GM23338 (cell line): ENCODE data around the gene LRRN4CL. TPM values are rescaled to one million over a fixed set of nuclear protein-coding genes. Genes with fewer than 3 reads are reported as not detected.
A peak's percentile ranks its signal among the peaks of the same experiment; 100 is the strongest.

Experiments used
- ATAC-seq: fragments of 200-7000 bp; cut with Tn5 transposase; 3 replicates; pipeline ENCODE4 v1.9.1; 2020
- DNase-seq: peaks from one replicate; pipeline ENCODE4 v3.0.0-alpha.2; 2015; ENCODE audit warnings: low spot score
- H2AFZ ChIP-seq: fragments of 200-600 bp; sonication (generic); 2 replicates; pipeline ENCODE4 v1.8.0; 2016; ENCODE audit warnings: antibody characterized with exemption, mild to moderate bottlenecking, moderate library complexity
- H3F3A ChIP-seq: fragments of 200-600 bp; sonication (generic); replicated peaks from 2 replicates; pipeline ENCODE4 v1.8.0; 2017; ENCODE audit warnings: antibody characterized with exemption, mixed run types, low read depth
- H3K27ac ChIP-seq: fragments of 200-600 bp; sonication (generic); 2 replicates; pipeline ENCODE4 v1.6.1; 2016; ENCODE audit warnings: low read depth
- H3K27me3 ChIP-seq: fragments of 200-600 bp; sonication (generic); 2 replicates; pipeline ENCODE4 v1.8.0; 2016; ENCODE audit warnings: mild to moderate bottlenecking, mixed run types, moderate library complexity; ENCODE audit not compliant: insufficient read depth
- H3K36me3 ChIP-seq: fragments of 200-600 bp; sonication (generic); 2 replicates; pipeline ENCODE4 v1.8.0; 2016; ENCODE audit warnings: mild to moderate bottlenecking; ENCODE audit not compliant: insufficient read depth
- H3K4me1 ChIP-seq: fragments of 200-600 bp; sonication (generic); 2 replicates; pipeline ENCODE4 v1.8.0; 2016; ENCODE audit warnings: mild to moderate bottlenecking, moderate library complexity; ENCODE audit not compliant: insufficient read depth
- H3K4me2 ChIP-seq: fragments of 200-600 bp; sonication (generic); 2 replicates; pipeline ENCODE4 v1.7.1; 2017; ENCODE audit warnings: mixed run types
- H3K4me3 ChIP-seq: fragments of 200-600 bp; sonication (generic); 2 replicates; pipeline ENCODE4 v1.6.1; 2016; ENCODE audit warnings: mixed run types
- H3K79me2 ChIP-seq: fragments of 200-600 bp; sonication (generic); replicated peaks from 2 replicates; pipeline ENCODE4 v1.8.0; 2017; ENCODE audit warnings: mild to moderate bottlenecking; ENCODE audit not compliant: insufficient read depth
- H3K9me2 ChIP-seq: fragments of 200-600 bp; sonication (generic); 2 replicates; pipeline ENCODE4 v1.8.0; 2017; ENCODE audit not compliant: insufficient read depth
- H4K20me1 ChIP-seq: fragments of 200-600 bp; sonication (generic); replicated peaks from 2 replicates; pipeline ENCODE4 v1.8.0; 2017; ENCODE audit warnings: mild to moderate bottlenecking; ENCODE audit not compliant: insufficient read depth
- H3K27ac Mint-ChIP-seq: 2 replicates; pipeline ENCODE4 v1.8.0; 2020; ENCODE audit warnings: inconsistent platforms, mild to moderate bottlenecking, moderate library complexity, mixed read lengths
- H3K27me3 Mint-ChIP-seq: 3 replicates; pipeline ENCODE4 v1.8.0; 2022; ENCODE audit warnings: low read depth, mild to moderate bottlenecking, moderate library complexity, mixed read lengths, inconsistent platforms; ENCODE audit not compliant: insufficient read depth, poor library complexity
- H3K36me3 Mint-ChIP-seq: 3 replicates; pipeline ENCODE4 v1.8.0; 2021; ENCODE audit warnings: low read depth, mild to moderate bottlenecking, inconsistent platforms, moderate library complexity, mixed read lengths
- H3K4me1 Mint-ChIP-seq: 3 replicates; pipeline ENCODE4 v1.8.0; 2020; ENCODE audit warnings: mild to moderate bottlenecking, inconsistent platforms, mixed read lengths
- H3K4me3 Mint-ChIP-seq: 3 replicates; pipeline ENCODE4 v1.8.0; 2021; ENCODE audit warnings: moderate library complexity, mild to moderate bottlenecking, inconsistent platforms, mixed read lengths
- H3K9me3 Mint-ChIP-seq: 3 replicates; pipeline ENCODE4 v1.8.0; 2020; ENCODE audit warnings: moderate library complexity, mild to moderate bottlenecking, inconsistent platforms, mixed read lengths
- CREB1 ChIP-seq: fragments of 250-450 bp; sonication (Bioruptor Pico); IDR thresholded peaks from 2 replicates; pipeline ENCODE4 v1.5.0; 2020; ENCODE audit warnings: low read depth, mild to moderate bottlenecking, moderate library complexity
- CTCF ChIP-seq, 2 experiments: fragments of 200-600 bp in 1 of 2; sonication (generic) in 1 of 2; conservative IDR thresholded peaks; 2 replicates each; pipeline versions ENCODE4 v1.5.1 to v1.6.1; 2016 to 2017; ENCODE audit warnings: antibody characterized with exemption in 2 of 2, low read depth in 2 of 2, mild to moderate bottlenecking in 2 of 2, moderate library complexity in 1 of 2
- EZH2 ChIP-seq: fragments of 200-600 bp; sonication (generic); IDR thresholded peaks from one replicate; pipeline ENCODE4 v1.8.0; 2017; ENCODE audit warnings: antibody characterized with exemption, mild to moderate bottlenecking, low read depth; ENCODE audit not compliant: unreplicated experiment
- EZH2phosphoT487 ChIP-seq: fragments of 200-600 bp; sonication (generic); IDR thresholded peaks from one replicate; pipeline ENCODE4 v1.8.1; 2018; ENCODE audit warnings: antibody characterized with exemption; ENCODE audit not compliant: unreplicated experiment
- JUNB ChIP-seq: IDR thresholded peaks from one replicate; pipeline ENCODE4 v1.6.1; 2016; ENCODE audit warnings: antibody characterized with exemption; ENCODE audit not compliant: unreplicated experiment
- NANOG ChIP-seq: IDR thresholded peaks from 2 replicates; pipeline ENCODE4 v1.6.1; 2016; ENCODE audit warnings: antibody characterized with exemption, borderline replicate concordance
- POLR2AphosphoS5 ChIP-seq: IDR thresholded peaks from 2 replicates; pipeline ENCODE4 v1.6.1; 2016; ENCODE audit warnings: antibody characterized with exemption, low read depth
- STAT1 ChIP-seq: IDR thresholded peaks from one replicate; pipeline ENCODE4 v1.6.1; 2016; ENCODE audit warnings: antibody characterized with exemption; ENCODE audit not compliant: unreplicated experiment
- ZNF114 ChIP-seq: fragments of 250-450 bp; sonication (Bioruptor Pico); IDR thresholded peaks from 2 replicates; pipeline ENCODE4 v1.5.0; 2020; ENCODE audit warnings: mild to moderate bottlenecking, moderate library complexity
- ZNF462 ChIP-seq: fragments of 250-450 bp; sonication (Bioruptor Pico); IDR thresholded peaks from 2 replicates; pipeline ENCODE4 v1.5.0; 2020; ENCODE audit warnings: mild to moderate bottlenecking, moderate library complexity
- polyA plus RNA-seq: library from polyadenylated mRNA; unstranded; fragments of >200 nt; fragmentation: Nextera tagmentation; extraction: Ambion mirVana; gene quantifications from 2 replicates; pipeline ENCODE4 v1.2.1, GENCODE V29; 2016
- total RNA-seq: library from RNA; depleted of rRNA; stranded (reverse); fragments of >200 nt; shearing (Covaris generic); gene quantifications from 2 replicates; pipeline ENCODE4 v1.2.3, GENCODE V29; 2014

LRRN4CL gene
- total and polyA plus RNA-seq, 2 experiments from 2014 or later = 0.08 to 0.21 TPM

- TF ChIP-seq CTCF (conservative IDR thresholded peaks at IDR 0.05; ENCODE audit: low read depth in 2 of 2) (no peak), ZNF462 (CRISPR knock-in tag) (no peak), STAT1 (no peak), CREB1 (CRISPR knock-in tag) (no peak), NANOG (no peak)
Observed at GRCh38 chr11:62712861-62713260, 23.5 kb upstream of the LRRN4CL start (continued).

- H4K20me1 ChIP-seq = peaks cover 12% of the 10 kb centered on the region
- H3K4me2 ChIP-seq = no peak overlapping the region
- H2AFZ ChIP-seq = no peak overlapping the region
- no peaks in the 10 kb centered on the region for H3K27me3 ChIP-seq
- peaks cover 71% of the 10 kb centered on the region for H3K36me3 Mint-ChIP-seq
- no peak overlapping the region for H3K4me3 ChIP-seq
- peaks cover 17% of the 10 kb centered on the region for H3K27me3 Mint-ChIP-seq
- H3F3A ChIP-seq = peaks cover 62% of the 10 kb centered on the region
- peaks cover 56% of the 10 kb centered on the region for H3K36me3 ChIP-seq
- no peak overlapping the region for H3K4me3 Mint-ChIP-seq
- peaks cover 13% of the 10 kb centered on the region; the same call in 1 of the 2 replicates for H3K79me2 ChIP-seq
- peaks cover 28% of the 10 kb centered on the region for H3K4me1 ChIP-seq
- H3K27ac Mint-ChIP-seq = peak overlapping the region; percentile 40
- H3K9me3 Mint-ChIP-seq = no peaks in the 10 kb centered on the region
- no peak for ATAC-seq
- H3K27ac ChIP-seq = no peak overlapping the region
- no peaks in the 10 kb centered on the region for H3K9me2 ChIP-seq
- peaks cover 68% of the 10 kb centered on the region for H3K4me1 Mint-ChIP-seq
- no peak for DNase-seq
- TF ChIP-seq CTCF (conservative IDR thresholded peaks at IDR 0.05; ENCODE audit: low read depth in 2 of 2) = no peak
- TF ChIP-seq JUNB = no peak
- TF ChIP-seq STAT1 = no peak
- no peak for TF ChIP-seq EZH2phosphoT487
- no peak for TF ChIP-seq ZNF114
- TF ChIP-seq EZH2 = no peak
- TF ChIP-seq POLR2AphosphoS5 = no peak
Observed at GRCh38 chr11:62712276-62712812, 23.0 kb upstream of the LRRN4CL start.
